GM12875 (cell line): ENCODE results near the gene HDAC4.

Experiments used
- H3K4me3 ChIP-seq: one replicate; pipeline ENCODE4 v1.5.1; 2011; ENCODE audit warnings: low read depth, low read length, control low read depth
- TF ChIP-seq, protein P1 (sequence below): IDR thresholded peaks from 2 replicates; pipeline ENCODE4 v1.5.1; 2011; ENCODE audit warnings: low read depth, mild to moderate bottlenecking, control low read depth, inconsistent platforms, low read length, moderate library complexity, borderline replicate concordance; ENCODE audit not compliant: insufficient read depth

The HDAC4 gene

DNA sequence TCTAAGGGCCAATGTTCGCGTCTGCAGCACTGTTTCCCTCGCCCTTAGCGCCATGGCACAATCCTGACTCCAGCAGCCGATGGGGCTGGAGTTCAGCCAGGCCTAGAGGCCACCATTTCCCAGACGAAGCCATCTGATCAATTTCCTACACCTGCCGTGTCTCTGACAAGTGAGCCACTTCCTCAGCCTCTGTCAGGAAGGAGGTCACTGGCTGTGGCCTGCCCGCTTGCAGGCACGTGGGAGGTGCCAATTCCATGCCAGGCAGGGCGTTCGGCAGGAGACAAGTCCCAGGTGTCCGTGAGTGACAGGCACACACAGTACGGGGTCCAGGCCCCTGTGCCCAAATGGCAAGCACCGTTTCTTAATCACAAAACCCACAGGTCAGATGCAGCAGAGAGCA lies 318.4 kb downstream of the HDAC4 start:
- no peak overlapping the region for H3K4me3 ChIP-seq
- TF ChIP-seq, protein P1, sequence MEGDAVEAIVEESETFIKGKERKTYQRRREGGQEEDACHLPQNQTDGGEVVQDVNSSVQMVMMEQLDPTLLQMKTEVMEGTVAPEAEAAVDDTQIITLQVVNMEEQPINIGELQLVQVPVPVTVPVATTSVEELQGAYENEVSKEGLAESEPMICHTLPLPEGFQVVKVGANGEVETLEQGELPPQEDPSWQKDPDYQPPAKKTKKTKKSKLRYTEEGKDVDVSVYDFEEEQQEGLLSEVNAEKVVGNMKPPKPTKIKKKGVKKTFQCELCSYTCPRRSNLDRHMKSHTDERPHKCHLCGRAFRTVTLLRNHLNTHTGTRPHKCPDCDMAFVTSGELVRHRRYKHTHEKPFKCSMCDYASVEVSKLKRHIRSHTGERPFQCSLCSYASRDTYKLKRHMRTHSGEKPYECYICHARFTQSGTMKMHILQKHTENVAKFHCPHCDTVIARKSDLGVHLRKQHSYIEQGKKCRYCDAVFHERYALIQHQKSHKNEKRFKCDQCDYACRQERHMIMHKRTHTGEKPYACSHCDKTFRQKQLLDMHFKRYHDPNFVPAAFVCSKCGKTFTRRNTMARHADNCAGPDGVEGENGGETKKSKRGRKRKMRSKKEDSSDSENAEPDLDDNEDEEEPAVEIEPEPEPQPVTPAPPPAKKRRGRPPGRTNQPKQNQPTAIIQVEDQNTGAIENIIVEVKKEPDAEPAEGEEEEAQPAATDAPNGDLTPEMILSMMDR, result no peak

DNA sequence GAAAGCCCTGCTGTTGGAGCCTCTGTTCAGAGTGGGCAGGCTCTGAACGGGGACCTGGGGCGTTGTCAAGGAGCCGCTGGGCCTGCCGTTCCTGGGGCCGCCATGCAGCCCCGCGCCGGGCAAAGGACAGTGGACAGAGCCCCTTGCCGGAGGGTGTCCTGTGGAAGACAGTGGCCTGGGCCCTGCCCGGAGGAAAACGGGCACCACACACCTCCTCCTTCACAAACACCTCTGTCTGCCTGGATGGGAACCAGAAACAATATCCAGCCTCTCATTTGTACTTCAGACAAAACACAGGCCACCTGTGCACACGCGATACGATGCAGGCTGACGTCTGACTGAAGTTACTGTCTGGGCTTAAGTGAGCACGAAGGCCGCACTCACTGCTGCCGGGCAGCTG lies 319.2 kb downstream of the HDAC4 start:
- TF ChIP-seq, protein P1, result no peak
- no peak overlapping the region for H3K4me3 ChIP-seq

DNA sequence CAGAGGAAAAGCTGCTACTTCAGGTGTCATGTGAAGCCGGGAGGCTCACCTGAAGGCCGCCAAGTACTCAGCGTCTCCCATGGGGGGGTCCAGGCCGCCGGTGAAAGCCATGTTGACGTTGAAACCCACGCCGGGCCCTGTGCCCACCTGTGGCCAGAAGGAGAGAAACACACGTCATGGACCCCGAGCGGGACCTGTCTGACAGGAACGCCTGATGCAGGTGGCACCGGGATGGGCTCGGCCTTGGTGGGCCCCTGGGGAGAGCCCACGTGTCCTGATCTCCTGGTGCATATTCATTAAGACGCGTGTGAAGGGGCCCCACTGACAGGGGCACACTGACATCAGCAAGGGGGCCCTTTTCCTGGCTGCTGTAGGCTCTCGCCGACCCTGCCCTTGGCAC lies 319.8 kb downstream of the HDAC4 start:
- TF ChIP-seq, protein P1, result no peak
- H3K4me3 ChIP-seq, result no peak overlapping the region

DNA sequence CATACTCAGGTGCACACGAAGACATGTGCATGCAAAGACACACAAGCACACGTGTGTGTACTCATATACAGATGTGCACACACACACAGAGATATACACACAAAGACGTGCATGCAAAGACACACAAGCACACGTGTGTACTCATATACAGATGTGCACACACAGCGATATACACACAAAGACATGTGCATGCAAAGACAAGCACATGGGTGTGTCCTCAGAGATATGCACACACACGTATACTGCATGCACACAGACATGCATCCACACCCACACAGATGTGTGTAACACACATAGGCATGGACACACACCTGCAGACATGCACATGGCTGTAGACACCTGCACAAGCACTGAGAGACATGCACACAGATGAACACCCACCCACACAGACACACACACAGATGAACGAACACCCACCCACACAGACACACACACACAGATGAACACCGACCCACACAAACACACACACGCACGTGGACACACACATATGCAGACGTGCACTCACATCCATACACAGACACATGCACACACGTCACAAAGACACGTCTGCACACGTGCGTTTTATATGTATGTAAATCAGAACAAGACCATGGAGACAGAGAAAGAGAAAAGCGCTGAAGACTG lies 321.0 kb downstream of the HDAC4 start:
- TF ChIP-seq, protein P1, result no peak
- H3K4me3 ChIP-seq, result no peak overlapping the region

DNA sequence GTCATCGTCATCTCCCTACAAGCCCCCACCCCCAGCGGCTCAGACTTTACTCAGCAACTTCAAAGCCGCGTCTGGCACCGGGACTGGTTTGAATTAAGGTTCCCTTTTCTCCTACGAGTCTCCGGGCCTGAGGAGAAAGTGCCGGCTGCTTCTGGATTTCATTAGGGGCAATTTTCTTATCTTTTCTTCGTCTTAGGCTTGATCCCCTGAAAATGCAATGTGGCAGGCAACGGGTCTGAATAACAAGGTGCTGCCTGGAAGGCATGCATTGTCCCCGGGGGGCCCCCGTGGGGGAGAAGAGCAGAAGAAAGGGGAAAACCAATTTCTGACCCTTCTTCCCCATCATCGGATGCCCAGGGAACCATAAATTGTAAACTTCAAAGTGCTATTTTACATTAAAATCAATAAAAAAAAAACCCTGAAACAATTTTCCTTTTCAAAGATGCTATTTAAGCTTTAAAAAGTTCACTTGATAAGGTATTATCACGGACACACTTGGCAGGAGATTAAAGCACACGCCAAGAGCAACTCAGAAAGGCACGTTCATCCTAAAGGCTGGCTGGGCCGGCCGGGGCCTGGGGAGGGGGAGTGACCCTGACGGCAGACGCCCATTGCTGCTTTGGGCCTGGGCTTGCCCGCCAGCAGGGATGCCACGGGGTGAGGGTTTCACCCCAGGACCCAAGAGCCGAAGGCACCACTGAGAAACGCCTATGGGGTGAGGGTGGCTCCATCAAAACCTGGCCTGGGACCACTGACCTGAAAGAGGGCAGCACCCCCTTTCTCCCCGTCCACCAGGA lies 322.5 kb downstream of the HDAC4 start:
- no peak overlapping the region for H3K4me3 ChIP-seq
- TF ChIP-seq, protein P1, result no peak

DNA sequence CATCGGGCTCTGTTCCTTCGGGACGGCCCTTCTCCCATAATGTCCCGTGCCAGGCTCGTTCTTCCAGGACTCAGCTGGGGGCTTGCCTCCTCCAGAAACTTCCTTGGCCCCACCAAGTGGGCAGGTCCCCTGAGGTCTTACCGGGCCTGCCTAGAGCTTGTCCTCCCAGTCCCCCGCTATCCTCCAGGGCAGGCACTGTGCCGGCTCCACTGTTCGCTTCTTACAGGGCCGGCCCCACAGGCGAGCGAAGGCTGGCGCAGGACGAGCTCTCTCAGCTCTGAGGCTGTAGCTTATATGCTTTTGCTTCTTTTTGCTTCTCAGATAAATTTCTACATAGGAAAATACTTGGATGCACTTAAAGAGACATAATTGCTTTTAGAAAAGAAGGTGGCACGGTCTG lies 323.6 kb downstream of the HDAC4 start:
- H3K4me3 ChIP-seq, result no peak overlapping the region
- TF ChIP-seq, protein P1, result no peak

DNA sequence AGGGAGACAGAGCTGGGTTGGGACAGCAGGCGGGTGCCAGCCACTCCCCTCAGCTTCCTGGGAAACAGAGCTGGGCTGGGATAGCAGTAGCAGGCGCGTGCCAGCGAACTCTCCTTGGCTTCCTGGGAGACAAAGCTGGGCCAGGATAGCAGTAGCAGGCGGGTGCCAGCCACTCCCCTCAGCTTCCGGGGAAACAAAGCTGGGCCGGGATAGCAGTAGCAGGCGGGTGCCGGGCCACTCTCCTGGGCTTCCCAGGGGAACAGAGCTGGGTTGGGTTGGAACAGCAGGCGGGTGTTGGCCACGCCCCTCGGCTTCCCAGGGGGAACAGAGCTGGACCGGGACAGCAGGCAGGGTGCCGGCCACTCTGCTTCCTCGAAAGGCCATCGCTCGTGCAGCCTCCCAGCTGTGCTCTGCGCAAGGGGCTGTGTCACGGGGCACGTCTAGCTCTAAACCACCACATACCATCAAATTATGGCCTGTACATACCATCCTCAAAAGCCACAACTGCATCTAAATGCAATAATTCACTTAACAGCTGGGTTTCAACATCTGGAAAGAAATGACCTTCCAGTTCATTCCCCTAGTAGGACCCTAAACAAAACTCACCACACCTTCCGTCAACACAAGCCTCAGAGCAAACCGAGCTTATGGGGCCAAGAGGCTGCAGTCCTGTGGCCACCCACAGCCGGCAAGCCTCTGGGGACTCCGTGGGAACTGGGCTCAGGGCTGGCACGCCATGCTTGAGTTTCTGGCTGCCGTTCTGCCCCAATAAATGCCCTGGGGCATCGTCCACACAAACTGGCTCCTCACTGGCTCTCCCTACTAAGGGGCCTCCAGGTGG lies 324.7 kb downstream of the HDAC4 start:
- TF ChIP-seq, protein P1, result no peak
- H3K4me3 ChIP-seq, result no peak overlapping the region
